ENCODE data around the gene ADAMTS16.

The ADAMTS16 gene

DNA sequence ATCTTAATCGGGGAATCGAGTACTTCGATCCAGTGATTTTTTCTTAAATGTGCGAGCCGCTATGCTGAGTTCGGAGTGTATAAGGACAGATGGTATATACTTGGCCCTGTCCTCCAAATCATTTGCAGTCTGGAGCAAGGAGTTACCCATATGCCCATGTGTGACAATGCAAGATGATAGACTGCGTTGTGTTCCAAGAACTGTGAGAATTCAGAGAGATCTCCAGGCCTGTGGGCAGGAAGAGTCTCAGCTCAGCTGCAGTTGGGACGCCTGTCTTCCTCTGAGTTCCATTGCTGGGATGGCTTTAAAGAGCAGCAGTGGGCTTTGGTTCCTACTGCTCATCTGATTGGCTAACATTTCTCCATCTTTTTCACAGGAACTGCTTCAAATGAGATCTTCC is 106.6 kb downstream of the ADAMTS16 start:
- DNase-seq, result no peak

DNA sequence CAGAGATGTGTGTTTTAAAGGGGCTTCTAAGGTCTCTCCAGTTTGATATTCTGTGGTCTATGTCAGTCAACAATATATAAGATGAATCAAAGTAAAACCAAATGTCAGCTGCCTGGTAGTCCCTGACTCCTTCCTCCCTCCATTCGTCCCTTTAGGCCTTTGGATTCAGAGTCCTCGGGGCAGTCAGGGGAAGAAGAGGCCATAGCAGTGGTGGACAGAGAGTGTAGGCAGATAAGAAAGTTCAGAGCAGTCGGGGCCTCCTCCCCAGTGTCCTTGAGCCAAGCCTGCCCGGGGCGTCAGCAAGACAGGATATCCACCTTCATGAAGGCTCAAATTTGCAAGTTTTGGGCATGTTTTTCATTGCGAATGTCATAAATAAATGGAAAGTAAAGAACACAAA is 110.6 kb downstream of the ADAMTS16 start:
- no peak for DNase-seq

DNA sequence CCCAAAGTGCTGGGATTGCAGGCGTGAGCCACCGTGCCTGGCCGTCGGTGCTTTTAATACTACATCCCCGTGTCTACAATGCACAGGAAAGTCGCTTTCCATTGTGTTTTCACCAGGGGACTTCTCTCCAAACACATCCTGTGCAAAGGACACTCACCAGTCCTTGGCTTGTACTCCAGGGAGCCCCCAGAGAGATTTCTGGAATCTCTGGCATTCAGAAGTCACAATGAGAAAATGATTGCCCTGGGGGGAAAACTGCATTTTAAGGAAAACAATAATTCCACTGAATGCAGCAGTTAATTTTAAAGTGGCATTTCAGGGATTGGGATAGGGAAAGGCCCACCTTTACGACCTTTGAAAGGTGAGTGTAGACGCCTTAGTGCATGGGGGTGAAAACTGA is 112.0 kb downstream of the ADAMTS16 start:
- no peak for DNase-seq

DNA sequence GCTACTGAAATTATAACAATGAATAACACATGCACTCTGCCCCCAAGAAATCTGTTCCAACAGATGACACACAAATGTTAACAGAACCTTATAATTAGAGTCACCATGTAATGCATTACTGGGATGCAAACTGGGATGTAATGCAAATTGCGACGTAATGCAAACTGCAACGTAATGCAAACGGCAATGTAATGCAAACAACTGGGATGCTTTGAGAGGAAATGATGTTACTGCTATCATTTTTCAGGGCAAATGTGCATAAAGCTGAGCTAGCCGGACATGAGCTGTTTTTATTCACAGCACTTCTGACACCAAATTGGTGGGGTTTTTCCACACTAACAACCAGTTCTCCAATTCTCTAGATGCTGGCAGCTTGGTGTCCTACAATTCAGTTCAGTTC is 117.2 kb downstream of the ADAMTS16 start:
- DNase-seq, result no peak

DNA sequence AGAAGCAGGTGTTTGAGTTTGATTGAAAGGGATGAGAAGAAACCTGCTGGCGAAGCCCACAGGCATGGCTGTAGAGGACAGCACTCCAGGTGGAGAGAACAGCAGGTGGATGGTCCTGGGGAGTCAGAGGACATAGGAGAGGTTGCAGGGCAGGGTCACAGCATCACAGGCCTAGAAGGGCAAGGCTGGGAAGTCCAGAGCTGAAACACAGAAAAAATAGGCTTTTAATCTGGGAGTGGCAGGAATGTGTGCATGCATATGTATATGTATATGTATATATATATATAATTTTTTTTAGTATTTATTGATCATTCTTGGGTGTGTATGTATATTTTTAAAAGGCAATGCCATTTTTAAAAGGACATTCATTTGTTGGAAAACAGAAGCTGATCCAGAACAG is 118.4 kb downstream of the ADAMTS16 start:
- no peak for DNase-seq

DNA sequence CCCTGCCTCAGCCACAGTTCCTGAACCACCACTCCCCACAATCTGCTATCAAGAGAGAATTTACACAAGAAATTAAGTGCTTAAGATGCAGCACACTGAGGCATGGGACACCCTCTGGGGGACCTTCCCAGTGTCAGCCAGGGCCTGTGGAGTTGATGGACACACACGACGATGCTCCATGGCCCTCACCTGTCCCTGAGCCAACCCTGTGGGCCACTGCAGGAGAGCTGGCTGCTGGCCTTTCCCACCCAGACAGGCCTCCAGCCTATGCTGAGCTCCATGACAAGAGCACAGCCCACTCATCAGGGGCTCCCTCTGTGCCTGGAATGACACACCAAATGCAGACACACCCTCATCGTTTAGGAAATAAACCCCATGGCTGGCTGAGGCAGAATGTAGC is 124.6 kb downstream of the ADAMTS16 start:
- DNase-seq, result no peak

DNA sequence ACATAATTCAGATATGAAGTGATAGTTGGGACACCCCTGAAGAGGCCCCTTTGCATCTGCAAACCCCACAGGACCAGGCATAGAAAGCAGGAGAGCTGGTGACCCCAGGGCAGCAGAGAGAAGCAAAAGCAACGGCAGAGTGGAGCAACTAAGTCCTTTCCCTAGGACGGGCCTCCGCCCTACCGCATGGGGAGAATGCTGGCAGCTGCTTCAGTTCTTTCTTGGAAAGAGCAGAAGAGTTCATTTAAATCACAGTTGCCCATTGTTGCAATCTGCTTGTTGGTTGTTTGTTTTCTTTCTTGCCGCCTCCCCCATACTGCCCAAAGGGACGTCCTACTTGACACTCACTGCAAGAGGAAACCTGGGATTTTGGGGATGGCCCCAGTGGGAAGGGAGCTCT is 126.2 kb downstream of the ADAMTS16 start:
- no peak for DNase-seq

DNA sequence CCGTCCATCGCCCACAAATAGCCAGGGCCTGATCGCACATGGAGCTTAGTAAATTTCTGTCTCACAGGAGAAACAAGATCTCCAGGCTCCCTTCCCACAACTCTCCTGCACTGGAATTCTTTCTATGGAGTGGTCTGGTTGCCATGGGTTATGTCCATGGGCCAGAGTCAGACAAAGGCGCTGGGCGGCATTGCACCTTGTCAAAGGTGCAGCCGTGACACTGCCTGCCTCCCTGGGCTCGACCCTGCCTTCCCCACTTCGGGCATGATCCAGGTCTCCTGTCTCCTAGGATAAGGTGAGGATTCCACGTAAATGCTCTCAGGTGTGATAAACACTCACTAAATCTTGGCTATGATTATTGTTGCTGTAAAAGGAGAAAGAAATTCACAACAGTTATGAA is 130.0 kb downstream of the ADAMTS16 start:
- DNase-seq, result no peak

DNA sequence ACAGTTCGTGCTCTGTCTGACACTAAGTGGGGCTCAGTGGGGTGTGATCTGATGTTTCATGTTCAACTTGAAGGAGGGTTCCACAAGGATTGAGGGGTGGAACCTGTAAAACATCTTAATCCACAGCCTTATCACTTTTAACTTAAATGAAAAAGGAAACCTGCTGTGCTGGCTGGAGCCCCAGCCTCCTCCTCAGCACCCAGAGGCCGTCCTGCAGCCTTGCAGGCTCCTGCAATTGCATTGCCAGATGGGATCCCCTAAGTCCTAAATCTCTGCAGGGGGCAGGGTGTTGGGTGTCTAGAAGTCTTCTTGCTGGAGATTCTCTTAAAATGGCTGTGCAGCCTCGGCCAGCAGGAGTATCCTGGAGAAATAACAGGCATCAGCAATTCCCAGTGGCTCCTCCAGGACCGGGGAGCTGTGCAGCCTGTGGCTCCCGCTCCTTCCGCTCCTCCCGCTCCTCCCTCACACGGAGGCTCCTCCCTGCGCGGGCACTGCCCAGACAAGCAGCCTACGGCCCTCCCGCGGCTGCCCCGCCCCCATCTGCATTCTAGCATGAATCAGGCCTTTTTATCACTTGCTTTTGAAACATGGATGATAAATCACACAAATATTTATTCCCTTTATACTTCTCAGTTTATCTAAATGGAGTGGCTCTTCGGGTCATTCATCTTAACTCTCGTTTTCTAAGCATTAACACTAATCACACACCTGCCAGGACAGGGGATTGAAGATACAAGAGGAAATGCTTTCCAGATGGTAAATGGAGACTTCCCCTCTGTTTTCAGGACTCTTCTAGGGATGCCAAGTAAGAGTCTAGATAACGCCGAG is 131.0 kb downstream of the ADAMTS16 start:
- DNase-seq, result peak; percentile 1

DNA sequence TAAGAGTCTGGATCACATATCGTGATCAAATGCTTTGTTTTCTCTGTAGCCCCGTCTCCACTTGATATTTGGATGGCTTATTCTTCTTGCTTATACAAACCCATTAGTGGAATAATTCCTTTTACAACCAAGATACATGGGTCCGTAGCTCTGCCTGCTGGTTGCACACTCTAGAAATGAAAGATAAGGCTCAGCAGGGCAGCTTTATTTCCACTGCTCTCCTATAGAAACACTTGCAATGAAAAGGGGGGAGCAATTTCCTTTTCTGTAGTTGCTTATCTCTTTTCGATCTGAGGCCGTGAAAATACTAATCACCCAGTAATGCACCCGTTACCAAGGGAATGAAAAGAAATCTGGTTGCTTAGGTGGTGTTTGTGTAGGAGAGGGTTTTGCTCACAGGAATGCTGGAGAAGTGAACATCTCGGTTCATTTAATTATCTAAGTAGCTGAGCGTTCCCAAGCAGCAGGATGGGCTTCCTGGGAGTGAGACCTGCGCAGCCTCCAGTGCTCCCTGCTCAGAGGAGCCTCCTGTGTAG is 131.7 kb downstream of the ADAMTS16 start:
- DNase-seq, result no peak

DNA sequence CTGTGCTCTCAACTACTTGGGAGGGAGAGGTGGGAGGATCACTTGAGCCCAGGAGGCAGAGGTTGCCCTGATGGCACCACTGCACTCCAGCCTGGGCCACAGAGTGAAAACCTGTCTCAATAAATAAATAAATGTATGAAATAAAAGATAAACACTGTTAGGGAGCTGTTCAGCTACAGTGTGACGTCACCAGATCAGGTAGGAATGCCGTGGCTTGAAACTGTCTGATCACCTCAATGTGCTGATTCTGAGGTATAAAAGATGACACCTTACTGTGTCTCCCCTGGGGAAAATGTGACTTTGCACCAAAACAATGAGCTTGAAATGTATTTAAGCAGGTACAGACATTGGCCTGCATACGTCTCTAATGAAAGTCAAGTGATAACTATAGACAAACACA is 133.3 kb downstream of the ADAMTS16 start:
- DNase-seq, result no peak

DNA sequence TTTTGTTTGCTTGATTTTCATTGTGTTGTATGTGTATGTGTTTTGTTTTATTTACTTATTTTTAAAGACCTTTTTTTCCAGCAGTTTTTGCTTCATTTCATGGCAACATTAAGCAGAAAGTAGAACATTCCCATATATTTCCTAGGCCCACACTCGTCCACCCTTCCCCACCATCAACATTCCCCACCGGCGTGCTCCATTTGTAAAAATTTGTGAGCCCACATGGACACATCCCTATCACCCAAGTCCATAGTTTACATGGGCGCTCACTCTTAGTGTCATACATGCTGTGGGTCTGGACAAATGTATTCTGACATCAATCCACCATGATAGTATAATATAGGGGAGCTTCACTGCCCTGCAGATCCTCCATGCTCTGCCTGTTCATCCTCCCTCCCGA is 133.8 kb downstream of the ADAMTS16 start:
- DNase-seq, result no peak

DNA sequence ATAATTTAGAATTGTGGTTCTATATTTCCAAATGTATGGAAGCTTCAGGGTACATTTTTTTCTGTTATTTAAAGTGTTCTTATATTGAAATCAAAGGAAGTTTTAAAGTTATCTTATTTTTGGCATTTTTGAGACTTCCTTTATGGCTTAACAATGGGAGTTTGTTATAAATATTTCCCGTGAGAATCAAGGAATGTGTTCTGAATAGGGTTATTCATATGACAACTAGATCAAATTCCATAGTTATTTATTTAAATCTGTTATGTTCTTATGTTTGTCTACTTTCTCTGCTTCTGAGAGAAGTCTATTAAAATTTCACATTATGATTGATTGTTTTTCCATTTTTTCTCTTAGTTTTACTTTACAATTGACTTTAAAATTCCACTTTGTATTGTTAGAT is 135.1 kb downstream of the ADAMTS16 start:
- DNase-seq, result no peak

DNA sequence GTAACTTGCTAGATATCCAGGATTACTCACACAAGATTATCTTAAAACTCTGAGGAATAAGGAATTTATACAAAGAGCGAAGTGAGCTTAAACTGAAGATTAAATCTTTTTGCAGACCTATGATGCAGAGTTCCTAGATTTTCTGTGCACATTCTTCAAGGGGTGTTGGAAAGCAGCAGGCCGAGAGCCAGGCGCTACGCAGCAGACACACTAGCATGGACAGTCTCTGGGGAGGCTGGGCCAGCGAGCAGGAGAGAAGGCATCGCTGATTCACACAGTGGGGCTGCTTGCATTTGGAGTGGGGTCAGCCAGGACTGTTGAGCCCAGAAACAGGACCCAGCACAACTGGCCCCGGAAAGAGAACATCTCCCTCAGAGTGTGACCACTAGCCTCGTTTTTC is 136.3 kb downstream of the ADAMTS16 start:
- DNase-seq, result no peak

DNA sequence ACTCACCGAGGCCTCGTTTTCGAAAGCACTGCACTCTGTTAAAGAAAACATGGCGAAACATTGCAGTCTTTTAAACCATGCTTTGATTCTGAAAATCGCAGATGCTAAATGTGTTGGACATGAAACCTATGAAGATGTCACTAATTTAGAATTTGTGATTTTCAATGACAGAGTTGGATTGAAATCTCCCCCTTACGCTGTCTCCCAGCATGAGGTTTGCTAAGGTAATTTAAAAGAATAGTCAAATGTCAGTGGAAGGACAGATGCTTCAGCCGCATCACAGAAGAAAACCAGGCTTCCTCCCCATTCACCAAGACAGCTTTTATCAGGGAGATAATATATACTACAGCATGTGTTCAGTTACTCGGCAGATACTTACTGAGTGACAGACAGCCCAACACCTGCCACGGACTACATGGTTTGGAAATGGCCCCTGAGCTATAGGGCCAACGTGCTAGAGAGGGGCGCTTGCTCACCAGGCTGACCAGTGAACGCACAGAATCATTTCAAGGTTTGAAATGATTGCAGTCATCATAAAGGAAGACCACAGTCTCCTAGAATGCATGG is 136.9 kb downstream of the ADAMTS16 start:
- DNase-seq, result no peak

DNA sequence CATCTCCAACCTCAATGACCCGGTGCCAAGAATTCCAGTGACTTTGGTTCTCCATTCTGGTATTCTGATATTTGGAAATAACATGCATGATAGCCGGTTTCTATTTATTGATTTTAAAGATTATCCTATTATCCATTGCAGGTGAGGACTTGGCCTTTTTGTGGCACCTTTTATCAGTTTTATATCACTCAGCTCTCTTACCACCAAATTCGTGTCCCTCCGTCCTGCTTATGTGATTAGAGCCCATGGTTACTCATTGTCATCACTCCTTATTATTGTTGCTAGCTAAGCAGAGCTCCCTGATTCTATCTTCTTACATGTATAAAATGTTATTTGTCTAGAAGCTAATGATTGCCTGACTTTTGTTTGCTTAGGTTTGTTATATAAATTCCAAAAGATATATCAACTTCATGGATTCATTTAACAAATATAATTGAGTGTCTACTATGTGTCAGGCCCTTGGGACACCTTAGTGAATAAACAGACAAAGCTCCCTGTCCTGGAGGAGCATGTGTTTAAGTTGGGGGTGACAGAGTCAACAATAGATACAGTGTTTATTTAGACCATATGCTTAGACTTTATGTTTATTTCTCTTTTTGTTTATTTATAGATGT is 138.2 kb downstream of the ADAMTS16 start:
- no peak for DNase-seq

DNA sequence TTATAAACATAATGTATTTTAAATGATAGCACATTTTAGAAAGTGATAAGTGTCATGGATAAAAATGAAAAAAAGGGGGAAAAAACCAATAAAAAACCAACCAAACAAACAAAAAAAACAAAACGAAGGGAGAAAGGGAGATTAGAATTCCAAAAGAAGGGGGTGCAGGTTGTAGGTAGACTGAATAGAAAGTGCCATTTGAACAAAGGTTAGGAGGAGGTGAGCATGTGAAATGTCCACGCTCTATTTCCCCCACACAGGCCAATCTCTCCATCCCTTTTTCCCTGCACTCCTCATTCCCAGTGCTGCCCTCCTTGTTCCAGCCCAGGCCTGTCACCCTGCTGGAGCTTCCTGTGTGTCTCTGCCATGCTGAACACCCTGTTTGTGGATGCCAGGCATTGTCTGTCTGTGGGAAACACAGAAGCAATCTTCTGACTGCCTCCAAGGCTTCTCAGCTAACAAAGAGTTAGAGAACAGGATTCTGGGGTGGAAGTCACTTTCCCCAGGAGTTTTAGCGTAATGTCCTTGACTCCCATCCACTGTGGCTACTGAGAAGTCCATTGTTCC is 138.8 kb downstream of the ADAMTS16 start:
- DNase-seq, result no peak

DNA sequence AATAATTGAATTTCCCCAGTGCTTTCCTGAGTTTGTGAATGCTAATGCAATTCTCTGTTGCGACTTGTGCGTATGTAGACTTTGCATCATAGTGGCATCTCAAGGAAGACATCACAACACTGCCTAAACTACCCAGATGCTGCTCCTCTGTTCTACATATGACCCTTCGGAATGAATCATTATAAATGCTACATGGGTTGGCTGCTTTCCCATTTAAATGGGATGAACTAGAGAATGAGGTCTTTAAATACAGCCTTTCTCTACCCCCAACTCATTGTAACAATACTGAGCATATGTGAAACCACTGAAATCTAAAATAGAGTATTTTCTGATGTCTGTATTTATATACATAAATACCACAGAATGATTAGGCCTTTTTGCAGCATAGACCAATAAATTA is 145.8 kb downstream of the ADAMTS16 start:
- DNase-seq, result no peak

DNA sequence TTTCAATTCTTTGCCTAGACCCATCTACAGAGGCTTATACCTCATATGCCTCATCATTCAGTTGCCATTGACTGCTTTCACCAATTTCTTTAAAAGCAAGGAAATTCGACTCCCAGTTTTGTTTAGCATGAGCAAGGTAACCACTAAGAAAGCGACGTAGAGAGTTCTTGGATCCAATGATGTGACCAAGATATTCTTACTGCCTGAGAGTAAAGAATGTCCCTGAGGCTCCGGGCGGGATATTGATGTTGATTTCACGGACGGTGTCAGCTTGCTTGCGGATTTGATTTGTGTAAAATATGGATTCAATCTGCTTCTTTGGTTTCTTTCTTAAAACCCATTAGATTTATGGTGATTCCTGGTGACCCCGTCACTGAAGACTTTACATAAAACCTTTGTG is 147.3 kb downstream of the ADAMTS16 start:
- DNase-seq, result no peak

DNA sequence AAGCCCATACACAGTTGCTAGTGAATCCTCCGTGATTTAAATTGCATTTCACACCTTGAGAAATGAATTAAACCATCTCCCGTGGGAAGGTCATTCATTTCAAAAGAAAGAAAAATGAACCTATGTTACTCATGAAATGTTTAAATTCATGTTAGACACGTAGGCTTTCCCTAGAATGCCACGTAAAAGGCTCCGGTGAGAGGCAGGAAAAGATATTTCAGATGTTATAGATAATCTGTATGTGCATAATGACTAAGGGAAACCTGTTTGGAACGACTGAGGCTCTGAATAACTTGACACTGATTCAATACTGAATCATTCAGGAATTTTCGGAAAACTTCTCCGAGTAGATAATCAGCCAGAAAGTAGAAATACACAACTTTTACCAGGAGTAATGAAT is 148.1 kb downstream of the ADAMTS16 start:
- DNase-seq, result no peak

DNA sequence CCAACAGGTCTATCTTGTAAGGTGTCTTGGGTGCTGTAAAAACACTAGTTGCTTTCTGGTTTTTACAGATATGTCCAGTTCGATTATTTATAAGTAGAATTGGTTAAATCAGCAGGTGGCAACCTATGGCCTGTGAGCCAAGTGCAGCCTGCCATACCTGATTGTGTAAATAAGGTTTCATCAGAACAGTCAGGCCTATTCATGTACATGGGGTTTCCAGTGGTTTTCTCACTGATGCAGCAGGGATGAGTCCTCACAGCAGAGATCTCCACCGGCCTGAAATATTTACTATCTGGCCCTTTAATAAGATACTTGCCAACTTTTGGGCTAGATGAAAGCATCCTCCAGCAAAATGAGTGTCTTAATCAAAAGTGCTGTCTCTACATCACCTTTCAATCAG is 149.4 kb downstream of the ADAMTS16 start:
- DNase-seq, result no peak

DNA sequence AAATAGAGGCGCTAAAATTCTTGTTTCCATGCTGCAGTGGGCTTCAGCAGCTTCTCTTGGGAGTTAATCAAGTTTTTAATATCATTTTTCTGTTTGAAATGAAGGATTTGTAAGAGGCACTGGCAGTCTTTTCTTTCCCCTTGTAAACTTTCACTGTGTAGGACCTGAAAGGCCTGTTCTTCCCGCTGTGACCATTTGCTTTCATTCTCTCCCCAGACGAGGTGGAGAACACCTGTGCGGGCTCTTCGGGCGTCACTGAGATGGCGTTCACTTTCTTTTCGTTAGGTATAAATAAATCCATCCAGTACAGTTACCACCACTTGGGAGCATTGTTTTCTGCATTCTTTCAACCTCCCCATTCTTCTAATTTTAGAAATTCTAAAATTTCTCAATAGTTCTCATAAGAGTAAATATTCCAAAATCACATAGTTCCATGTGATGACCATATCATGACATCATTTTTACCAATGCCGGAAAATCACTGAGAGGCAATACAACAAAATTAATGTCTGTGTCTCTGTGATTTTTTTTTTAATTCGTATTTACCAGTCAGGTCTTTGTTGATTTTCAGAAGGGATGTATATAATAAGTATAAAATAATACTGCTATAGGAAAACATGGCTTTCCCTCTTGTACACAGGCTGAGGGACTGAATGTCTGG is 150.7 kb downstream of the ADAMTS16 start:
- DNase-seq, result no peak

DNA sequence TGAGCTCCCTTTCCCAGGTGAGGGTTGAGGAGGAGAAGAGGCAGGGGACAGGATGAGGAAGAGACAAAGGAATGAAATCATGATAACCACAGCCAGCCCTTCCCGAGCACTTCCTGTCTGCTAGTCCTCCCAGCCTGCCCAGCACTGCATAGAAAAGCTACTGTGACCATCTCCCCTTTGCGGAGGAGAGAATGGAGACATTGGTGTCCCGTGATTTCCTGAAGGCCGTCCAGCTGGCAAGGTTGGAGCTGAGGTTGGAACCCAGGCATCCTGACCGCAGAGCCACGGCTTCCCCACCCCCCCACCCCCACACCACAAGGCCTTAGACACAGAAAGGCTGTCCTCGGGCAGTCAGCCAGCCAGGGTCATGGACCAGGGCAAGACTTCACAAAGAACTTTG is 151.2 kb downstream of the ADAMTS16 start:
- DNase-seq, result no peak

Measured in NCI-H510A (cell line).